Measurements from ENCODE around the gene VPS13D.

DNA sequence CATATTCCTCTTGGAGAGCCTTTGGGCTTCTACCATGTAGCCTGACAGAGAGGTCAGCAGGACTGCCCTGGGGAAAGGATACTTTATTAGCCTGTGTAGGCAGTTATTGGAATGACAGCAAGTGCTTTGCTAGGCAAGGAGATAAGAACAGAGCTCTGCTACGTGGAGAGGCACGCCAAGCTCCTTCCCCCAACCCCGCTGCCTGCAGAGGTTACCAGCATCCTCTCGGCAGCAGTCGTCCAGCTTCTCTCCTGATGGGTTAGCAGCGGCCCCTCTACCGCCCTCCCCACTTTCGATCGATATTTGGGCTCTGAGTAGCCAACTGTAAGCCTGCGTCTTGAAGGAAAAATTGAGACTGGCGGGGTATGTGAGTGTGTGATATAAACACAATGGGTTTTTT, 265.9 kb downstream of the VPS13D start:
- TF ChIP-seq, protein P1, sequence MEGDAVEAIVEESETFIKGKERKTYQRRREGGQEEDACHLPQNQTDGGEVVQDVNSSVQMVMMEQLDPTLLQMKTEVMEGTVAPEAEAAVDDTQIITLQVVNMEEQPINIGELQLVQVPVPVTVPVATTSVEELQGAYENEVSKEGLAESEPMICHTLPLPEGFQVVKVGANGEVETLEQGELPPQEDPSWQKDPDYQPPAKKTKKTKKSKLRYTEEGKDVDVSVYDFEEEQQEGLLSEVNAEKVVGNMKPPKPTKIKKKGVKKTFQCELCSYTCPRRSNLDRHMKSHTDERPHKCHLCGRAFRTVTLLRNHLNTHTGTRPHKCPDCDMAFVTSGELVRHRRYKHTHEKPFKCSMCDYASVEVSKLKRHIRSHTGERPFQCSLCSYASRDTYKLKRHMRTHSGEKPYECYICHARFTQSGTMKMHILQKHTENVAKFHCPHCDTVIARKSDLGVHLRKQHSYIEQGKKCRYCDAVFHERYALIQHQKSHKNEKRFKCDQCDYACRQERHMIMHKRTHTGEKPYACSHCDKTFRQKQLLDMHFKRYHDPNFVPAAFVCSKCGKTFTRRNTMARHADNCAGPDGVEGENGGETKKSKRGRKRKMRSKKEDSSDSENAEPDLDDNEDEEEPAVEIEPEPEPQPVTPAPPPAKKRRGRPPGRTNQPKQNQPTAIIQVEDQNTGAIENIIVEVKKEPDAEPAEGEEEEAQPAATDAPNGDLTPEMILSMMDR (IDR thresholded peaks at IDR 0.05) = no peak
- TF ChIP-seq POLR2A (IDR thresholded peaks at IDR 0.05) = no peak

Measured in body of pancreas (tissue), 4 donors.